Mucosa of rectum (tissue), 2 donors: ENCODE measurements around the gene MORC1.

Source experiments
- H3K27ac ChIP-seq, 2 donors: one replicate each; pipeline ENCODE4 v1.7.0; 2013; ENCODE audit warnings: inconsistent platforms in 2 of 2, low read depth in 2 of 2, low read length in 2 of 2
- H3K27me3 ChIP-seq, 2 donors: one replicate each; pipeline ENCODE4 v1.7.0; 2013; ENCODE audit warnings: low read length in 2 of 2; ENCODE audit not compliant: control insufficient read depth in 2 of 2, insufficient read depth in 2 of 2
- H3K36me3 ChIP-seq, 2 donors: one replicate each; pipeline ENCODE4 v1.7.0; 2013; ENCODE audit warnings: low read length in 2 of 2; ENCODE audit not compliant: control insufficient read depth in 2 of 2, insufficient read depth in 2 of 2
- H3K4me1 ChIP-seq, 2 donors: one replicate each; pipeline ENCODE4 v1.7.0; 2013; ENCODE audit warnings: low read length in 2 of 2, mild to moderate bottlenecking in 1 of 2; ENCODE audit not compliant: control insufficient read depth in 2 of 2, insufficient read depth in 2 of 2
- H3K4me3 ChIP-seq, 2 donors: one replicate each; pipeline ENCODE4 v1.7.0; 2013; ENCODE audit warnings: low read length in 2 of 2
- H3K9ac ChIP-seq, 2 donors: one replicate each; pipeline ENCODE4 v1.7.0; 2013; ENCODE audit warnings: low read length in 2 of 2, low read depth in 1 of 2, mild to moderate bottlenecking in 1 of 2
- H3K9me3 ChIP-seq, 2 donors: one replicate each; pipeline ENCODE4 v1.7.0; 2013; ENCODE audit warnings: low read length in 2 of 2; ENCODE audit not compliant: control insufficient read depth in 2 of 2
- donor health status: healthy.
- donor health status: Normal muscosa, but diverticular disease.

The MORC1 gene

DNA sequence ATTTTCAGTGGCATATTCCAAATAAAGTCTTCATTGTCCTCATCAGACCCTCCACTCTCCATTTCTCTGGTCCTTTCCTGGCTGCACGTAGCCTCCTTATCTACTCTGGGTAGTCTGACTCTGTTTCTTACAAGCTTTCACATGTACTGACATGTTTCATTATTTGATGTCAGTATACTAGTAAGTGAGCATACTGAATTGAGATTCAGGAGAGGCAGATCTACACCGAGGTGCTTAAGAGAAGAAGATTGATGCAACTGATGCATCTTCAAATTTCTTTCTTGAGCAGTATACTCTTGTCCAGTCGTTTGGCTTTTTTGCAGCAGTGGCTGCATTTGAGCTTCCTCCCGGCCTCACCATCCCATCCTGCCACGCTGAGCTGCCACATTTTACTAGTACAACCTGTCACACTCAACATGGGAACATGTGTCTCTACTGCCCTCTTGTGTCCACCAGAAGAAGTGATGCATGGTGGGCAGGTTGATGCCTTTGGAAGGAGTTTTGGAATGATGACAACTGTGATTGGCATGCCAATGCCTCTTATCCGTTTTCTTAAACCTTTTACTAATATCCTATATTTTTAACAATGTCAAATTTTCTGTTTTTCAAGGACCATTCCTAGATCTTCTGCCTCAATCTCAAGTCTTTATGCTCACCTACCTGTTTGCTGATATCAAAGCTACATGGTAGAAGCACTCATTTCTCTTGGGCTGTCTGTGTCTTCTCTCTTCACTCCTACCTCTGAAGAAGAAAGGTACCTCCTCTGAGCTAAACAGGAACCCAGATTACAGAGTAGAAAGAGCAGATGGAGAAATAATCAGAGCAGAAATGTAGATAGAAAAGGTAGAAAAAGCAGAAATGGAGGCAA, 202.9 kb downstream of the MORC1 start:
- Histone ChIP-seq H3K27ac (no peak overlapping the region), H3K4me3 (no peak overlapping the region), H3K9me3 (no peaks in the 10 kb centered on the region), H3K27me3 (no peaks in the 10 kb centered on the region), H3K9ac (no peak overlapping the region), H3K36me3 (no peaks in the 10 kb centered on the region), H3K4me1 (no peaks in the 10 kb centered on the region)

DNA sequence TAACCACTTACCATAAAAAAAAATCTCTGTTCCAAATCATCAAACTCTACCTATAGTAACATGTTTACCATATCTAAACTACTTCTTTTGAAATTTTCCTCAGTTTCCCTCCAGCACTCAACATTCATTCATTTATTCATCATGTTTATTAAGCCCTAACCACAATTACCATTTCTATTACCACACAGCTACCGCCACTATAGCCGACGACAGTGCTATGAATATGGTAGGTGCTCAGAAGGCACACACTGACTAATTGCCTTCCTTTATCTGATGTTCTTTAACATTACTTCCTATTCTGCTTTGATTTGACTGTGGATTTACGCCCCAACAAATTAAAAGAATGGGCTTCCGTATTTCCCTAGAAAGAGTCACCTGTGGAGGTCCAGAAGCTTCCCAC, 208.1 kb downstream of the MORC1 start:
- H3K4me1 ChIP-seq: no peaks in the 10 kb centered on the region
- no peaks in the 10 kb centered on the region for H3K27me3 ChIP-seq
- H3K27ac ChIP-seq: no peak overlapping the region
- no peaks in the 10 kb centered on the region for H3K9me3 ChIP-seq
- no peaks in the 10 kb centered on the region for H3K36me3 ChIP-seq
- H3K9ac ChIP-seq: no peak overlapping the region
- no peak overlapping the region for H3K4me3 ChIP-seq
